SW480 (cell line): ENCODE data around the gene CBX2.
A peak's percentile ranks its signal among the peaks of the same experiment; 100 is the strongest.
"Not testable (repeated sequence)": the region's sequence is repeated elsewhere in the genome, so short reads cannot be mapped to it uniquely, and the experiment has no call there.

ENCODE experiments used
- DNase-seq: peaks from one replicate; pipeline ENCODE4 v3.0.0-alpha.2; 2016; ENCODE audit warnings: low spot score

The CBX2 gene

GRCh38 chr17:79769570-79770506, 8.1 kb upstream of the CBX2 start:
- DNase-seq: no peak

DNA sequence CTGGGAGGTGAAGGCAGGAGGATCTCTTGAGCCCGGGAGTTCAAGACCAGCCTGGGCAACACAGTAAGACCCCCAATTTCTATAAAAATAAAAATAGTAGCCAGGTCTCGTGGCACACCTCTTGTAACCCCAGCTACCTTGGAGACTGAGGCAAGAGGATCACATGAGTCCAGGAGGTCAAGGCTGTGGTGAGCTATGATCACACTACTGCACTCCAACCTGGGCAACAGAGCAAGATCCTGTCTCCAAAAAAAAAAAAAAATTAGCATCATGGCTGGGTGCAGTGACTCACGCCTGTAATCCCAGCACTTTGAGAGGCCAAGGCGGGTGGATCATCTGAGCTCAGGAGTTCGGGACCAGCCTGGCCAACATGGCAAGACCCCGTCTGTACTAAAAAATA, 6.7 kb upstream of the CBX2 start:
- no peak for DNase-seq

DNA sequence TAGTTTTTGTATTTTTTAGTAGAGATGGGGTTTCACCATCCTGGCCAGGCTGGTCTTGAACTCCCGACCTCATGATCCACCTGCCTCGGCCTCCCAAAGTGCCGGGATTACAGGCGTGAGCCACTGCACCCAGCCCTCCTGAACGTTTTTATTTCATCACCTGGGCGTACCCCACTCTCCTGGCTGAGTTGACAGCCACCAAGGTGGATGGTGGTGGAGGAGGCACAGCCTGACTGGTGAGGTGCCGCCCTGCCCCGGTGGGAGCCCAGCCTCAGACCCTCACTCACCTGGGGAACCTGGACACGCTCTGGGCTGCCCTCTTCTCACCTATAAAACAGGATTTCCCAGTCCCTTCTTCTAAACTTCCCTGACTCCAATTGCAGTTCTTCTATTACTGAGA, 5.2 kb upstream of the CBX2 start:
- DNase-seq: not testable (repeated sequence)

GRCh38 chr17:79774561-79774975, 3.4 kb upstream of the CBX2 start:
- DNase-seq: no peak

DNA sequence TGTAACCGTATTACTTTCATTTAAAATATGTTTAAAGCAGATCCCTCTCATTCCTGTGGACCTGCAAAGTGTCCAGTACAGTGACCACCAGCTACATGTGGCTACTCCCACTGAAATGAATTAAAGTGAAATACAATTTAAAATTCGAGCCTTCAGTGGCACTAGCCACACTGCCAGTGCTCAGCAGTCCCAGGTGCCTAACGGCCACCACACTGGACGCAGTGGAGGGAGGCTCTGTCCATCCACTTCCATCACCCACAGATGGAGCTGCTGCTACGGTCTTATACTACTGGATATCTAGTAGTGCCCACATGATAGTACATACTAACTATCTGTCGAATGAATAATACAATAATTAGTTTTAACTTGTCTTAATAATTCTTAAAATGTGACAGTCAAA, 2.3 kb upstream of the CBX2 start:
- DNase-seq: no peak

GRCh38 chr17:79776376-79777119, 1.4 kb upstream of the CBX2 start:
- DNase-seq: no peak

GRCh38 chr17:79777120-79777893, 641 bp upstream of the CBX2 start:
- DNase-seq: peak; percentile 62

GRCh38 chr17:79778504-79779083, 646 bp downstream of the CBX2 start:
- no peak for DNase-seq

DNA sequence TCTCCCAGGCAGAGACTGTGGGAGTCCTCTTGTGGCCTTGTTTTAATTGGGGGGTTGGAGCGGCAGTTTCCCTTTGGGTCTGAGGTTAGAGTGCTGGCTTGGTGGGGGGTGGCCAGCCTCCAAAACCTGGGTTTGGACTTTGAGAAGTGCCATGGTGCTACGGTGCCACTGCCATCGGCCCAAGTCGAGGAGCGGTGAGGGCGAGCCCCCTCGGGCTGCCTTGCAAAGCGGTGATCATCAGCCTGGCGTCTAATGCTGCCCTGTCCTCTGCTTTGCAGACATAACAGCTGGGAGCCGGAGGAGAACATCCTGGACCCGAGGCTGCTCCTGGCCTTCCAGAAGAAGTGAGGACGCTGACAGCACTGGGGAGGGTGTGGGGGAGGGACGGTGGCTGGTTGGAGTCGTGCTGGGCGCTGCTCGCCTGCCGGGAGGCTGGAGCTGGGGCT, 1.2 kb downstream of the CBX2 start:
- DNase-seq: no peak

DNA sequence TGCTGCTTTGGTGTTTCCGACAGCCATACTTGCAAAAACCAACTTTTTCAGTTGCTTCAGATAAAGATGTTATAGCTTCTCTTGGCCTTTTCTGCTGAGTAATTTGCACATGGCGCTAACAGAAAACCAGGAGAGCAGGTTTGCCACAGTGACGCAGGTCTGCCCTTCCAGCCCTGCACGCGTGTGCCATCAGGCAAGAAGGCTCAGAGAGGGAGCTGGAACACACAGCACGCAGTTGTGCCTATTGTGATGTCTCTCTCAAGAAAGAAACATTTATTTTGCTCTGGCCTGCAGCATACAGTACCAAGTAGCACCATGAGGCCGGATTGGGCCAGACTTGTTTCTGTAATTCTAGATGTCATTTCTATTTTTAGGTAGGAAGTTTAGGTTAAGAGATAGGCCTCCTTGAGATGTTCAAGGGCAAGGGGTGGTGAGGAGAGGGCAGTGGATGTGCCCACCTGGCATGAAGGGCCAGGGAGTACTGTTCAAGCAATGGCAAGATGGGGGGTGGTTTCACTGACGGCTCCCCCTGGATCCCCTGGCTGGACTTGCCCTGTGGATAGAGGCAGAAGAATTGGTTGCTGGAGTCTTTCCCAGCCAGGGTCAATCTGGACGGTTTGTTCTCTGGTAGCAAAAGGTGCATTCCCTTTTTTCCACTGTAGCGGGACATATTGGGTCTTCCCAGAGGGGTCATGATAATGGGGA, 1.9 kb downstream of the CBX2 start:
- DNase-seq: no peak

DNA sequence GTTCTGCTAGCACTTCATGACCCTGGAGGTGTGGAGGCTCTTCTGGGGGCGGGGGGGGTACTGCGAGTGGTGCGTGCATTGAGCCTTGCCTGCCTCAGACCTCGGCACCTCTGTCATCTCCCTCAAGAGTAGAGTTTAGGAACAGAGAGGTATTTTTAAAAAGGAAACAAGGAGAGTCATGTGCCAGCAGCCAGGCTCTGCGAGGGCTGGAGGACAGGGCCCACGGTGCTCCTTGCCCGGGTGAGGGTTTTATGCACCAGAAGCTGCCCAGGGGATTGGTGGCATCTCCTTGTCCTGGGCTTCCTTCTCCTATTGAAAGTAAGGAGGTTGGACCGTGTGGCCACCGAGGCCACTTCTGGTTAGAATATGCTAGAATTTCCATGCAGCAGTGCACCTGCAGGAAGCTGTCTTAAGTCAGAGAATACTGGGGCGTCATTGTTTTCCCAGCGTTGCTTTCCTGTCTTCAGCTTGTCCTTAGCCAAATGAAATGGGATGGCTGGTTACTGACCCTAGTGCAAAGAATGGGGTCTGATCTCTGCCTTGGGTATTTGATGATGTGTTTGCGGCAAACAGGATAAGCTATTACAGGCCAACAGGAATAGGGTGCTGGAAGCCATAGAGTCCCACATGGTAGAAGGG, 3.2 kb downstream of the CBX2 start:
- no peak for DNase-seq

DNA sequence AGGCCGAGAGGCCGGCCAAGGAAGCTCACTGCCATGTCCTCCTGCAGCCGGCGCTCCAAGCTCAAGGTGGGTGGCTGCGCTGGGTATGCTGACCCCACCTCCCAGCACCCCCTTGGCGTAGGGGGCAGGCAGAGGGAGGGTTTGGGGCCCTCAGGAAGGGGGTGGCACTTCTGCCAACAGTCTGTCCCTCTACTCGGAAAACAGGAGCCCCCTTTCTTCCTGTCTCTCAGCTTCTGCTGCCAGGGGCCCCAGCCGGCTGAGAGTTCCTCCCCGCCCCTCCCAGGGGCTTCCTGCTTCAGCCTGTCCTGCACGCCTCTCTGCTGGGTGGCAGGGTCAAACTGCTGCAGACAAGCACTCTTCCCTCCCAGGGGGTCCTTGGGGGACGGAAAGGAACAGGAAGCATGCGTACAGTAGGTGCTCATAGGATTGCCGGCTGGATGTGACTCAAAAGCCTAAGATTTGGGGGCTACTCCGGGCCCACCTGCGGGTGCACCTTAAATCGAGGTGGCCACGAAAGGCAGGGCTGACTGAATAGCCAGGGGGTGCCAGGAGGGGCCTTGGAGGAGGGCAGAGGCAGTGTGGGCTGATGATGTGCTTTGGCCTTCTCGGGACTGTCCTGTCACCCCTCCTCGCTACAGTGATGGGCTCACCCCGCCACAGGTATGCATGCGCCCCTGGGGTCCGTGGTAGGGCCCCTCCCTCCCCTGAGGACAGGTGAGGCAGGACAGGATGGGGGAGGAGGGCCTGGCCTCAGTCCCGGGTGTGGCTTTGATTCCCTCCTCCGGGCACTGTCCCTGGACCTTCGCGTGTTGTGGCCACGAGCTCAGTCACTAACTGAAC, 4.0 kb downstream of the CBX2 start:
- no peak for DNase-seq

GRCh38 chr17:79783891-79784290, 5.9 kb downstream of the CBX2 start:
- DNase-seq: no peak

GRCh38 chr17:79784353-79785016, 6.5 kb downstream of the CBX2 start:
- DNase-seq: no peak

GRCh38 chr17:79785017-79785899, 7.3 kb downstream of the CBX2 start:
- no peak for DNase-seq

DNA sequence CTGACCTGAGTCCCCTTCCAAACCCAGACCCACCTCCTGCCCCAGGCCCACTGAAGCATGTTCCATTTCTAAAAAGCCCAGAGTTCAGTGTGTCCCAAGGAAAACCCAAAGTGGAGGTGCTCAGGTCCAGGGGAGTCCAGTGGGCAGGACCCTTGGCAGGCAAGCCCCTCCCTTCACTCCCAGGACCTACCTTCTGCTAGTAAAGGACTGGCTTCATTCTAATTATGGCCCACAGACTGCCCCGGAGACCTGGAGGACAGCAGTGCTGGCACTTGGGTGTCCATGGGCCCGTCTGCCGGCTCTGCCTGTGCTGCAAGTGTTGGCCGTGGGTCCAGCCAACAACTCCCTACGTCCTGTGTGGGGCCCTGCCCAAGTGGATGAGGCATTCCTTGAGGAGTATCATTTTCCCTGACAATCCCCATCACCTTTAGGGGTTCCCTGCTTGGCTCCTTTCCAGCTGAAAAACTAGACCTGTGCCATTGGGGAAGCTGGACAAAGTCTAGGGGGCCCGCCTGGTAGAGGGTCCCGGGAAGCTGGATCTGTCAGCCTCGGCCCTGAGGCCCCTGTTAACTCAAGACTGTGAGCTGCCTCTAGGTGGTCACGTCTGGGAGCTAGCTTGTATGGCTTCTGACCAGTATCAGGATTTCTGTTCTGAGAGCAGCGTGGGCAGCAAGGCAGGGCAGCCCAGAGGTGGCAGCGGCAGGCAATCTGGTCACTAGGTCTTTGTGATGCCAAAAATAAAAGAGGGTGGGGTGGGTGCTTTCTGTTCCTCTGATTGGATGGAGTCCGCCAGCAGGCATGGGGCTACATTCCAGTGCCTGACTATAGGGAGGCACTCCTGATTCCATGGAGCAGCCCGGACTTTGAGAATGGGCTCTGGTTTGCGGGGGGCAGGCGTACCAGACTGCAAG, 8.2 kb downstream of the CBX2 start:
- DNase-seq: no peak

DNA sequence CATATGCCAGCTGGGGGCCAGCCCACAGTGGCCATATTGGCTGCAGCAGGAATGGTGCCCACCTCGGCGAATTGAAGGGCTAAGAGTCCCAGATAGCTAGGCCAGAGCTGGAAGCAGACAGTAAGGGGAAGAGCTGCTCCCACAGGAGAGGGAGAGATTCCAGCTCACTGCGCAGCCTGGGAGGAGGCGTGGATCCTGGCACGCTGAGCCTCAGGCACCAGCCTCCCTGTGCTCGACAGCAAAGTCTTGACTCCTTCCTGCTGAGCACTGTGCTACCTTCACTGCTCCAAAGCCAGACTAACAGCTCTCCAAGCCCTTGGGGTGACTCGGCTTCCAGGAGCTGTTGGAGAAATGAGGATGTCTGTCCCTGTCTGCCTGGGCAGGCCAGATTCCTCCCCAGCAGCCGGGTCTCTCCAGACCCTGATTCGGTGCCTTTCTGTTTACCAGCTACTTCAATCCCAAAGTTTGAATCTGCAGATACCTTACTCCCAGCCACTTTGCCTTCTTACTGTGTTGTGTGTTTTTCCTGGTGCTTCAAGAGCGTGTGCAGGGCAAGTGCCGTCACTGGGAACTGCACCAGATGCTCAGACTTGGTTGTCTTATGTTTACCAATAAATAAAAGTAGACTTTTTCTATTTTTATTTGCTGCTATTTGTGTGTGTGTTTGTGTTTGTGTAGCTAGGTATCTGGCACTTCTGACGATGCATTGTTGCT, 9.1 kb downstream of the CBX2 start:
- no peak for DNase-seq
